ENCODE measurements around the gene ABCA13. TPM values are rescaled to one million over a fixed set of nuclear protein-coding genes. Genes with fewer than 3 reads are reported as not detected.

The ABCA13 gene
- total and polyA plus RNA-seq, 4 donors, result 1.2 to 23.2 (median 3.5) TPM

GRCh38 chr7:48298779-48299178, 127.5 kb downstream of the ABCA13 start:
- H3K36me3 ChIP-seq (ENCODE audit: control insufficient read depth in 4 of 4, insufficient read depth in 4 of 4, low read length in 4 of 4), result no peaks in the 10 kb centered on the region
- no peaks in the 10 kb centered on the region for H3K4me1 ChIP-seq (ENCODE audit: control insufficient read depth in 5 of 5, insufficient read depth in 5 of 5, low read length in 5 of 5)
- H3K27ac ChIP-seq (ENCODE audit: low read depth in 1 of 2, low read length in 1 of 2), result no peak overlapping the region
- no peak overlapping the region for H3K9ac ChIP-seq (ENCODE audit: insufficient read depth in 1 of 2, low read length in 2 of 2)
- WGBS, 2 donors, result 47 to 60% methylated on average over 5 of the region's 5 CpGs
- H3K4me3 ChIP-seq, result no peak overlapping the region
- no peaks in the 10 kb centered on the region for H3K27me3 ChIP-seq (ENCODE audit: control insufficient read depth in 3 of 3, insufficient read depth in 3 of 3, low read length in 2 of 3)
- ATAC-seq (ENCODE audit: insufficient read depth, low FRiP score), result no peak
- TF ChIP-seq CTCF (IDR thresholded peaks at IDR 0.05; ENCODE audit: control extremely low read depth, extremely low read depth), result no peak
- no peaks in the 10 kb centered on the region for H3K9me3 ChIP-seq (ENCODE audit: control insufficient read depth in 4 of 4, insufficient read depth in 3 of 4, low read length in 3 of 4)
- DNase-seq, result no peak

DNA sequence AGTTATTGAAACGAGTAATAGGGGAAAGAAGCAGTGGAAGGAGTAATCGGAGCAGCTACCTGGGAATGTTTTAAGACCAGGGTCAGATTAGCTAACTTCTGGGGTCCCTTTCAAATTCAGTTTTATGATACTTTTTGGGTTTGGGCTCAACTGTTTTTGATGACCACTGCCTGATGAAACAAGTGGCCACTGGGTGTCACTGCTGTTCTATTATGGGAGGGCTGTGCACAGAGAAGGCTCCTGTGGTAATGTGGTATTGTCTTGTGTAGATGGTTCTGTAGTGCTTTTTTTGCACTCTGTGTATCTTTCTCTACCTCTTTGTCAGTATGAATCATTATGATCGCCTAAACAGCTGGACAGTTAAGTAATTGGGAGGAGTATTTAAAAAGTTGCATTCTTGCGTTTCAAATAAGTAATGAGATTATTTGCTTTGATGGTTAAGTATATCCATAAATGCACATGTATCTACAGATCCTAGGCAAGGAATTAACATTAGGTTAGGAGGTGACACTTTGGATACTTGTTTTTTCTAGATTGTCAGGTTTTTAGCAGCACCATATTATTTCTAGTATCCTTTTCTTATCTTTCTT, 128.4 kb downstream of the ABCA13 start:
- Histone ChIP-seq H3K9me3 (ENCODE audit: control insufficient read depth in 4 of 4, insufficient read depth in 3 of 4, low read length in 3 of 4) (no peaks in the 10 kb centered on the region), H3K4me3 (no peak overlapping the region), H3K27me3 (ENCODE audit: control insufficient read depth in 3 of 3, insufficient read depth in 3 of 3, low read length in 2 of 3) (no peaks in the 10 kb centered on the region), H3K4me1 (ENCODE audit: control insufficient read depth in 5 of 5, insufficient read depth in 5 of 5, low read length in 5 of 5) (no peaks in the 10 kb centered on the region), H3K36me3 (ENCODE audit: control insufficient read depth in 4 of 4, insufficient read depth in 4 of 4, low read length in 4 of 4) (no peaks in the 10 kb centered on the region), H3K27ac (ENCODE audit: low read depth in 1 of 2, low read length in 1 of 2) (no peak overlapping the region), H3K9ac (ENCODE audit: insufficient read depth in 1 of 2, low read length in 2 of 2) (no peak overlapping the region)
- TF ChIP-seq CTCF (IDR thresholded peaks at IDR 0.05; ENCODE audit: control extremely low read depth, extremely low read depth), result peak; percentile 27
- 43 to 57% methylated on average over 4 of the region's 4 CpGs for WGBS, 2 donors
- ATAC-seq (ENCODE audit: insufficient read depth, low FRiP score) (peak; percentile 81), DNase-seq (peak; percentile 70 to 78 (median 71))

DNA sequence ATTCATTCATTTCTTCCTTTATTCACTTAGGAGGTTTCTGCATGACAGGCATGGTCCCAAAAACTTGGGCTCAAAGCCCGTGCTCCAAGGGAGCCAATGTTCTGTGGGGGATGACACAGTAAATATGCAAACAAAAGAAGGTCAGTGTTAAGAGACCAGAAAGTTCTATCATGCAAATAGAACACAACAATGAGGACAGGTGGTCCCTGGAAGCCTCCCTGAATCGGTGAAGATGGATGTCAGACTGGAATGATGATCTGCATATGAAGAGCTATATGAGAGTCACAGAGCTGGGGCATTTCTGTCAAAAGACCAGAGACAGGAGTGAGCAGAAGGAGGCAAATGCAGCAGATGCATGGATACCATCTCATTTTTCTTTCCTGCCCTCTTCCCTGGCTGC, 129.0 kb downstream of the ABCA13 start:
- no peaks in the 10 kb centered on the region for H3K36me3 ChIP-seq (ENCODE audit: control insufficient read depth in 4 of 4, insufficient read depth in 4 of 4, low read length in 4 of 4)
- H3K27ac ChIP-seq (ENCODE audit: low read depth in 1 of 2, low read length in 1 of 2), result no peak overlapping the region
- ATAC-seq (ENCODE audit: insufficient read depth, low FRiP score), result no peak
- H3K27me3 ChIP-seq (ENCODE audit: control insufficient read depth in 3 of 3, insufficient read depth in 3 of 3, low read length in 2 of 3), result no peaks in the 10 kb centered on the region
- no peak for DNase-seq
- no peaks in the 10 kb centered on the region for H3K4me1 ChIP-seq (ENCODE audit: control insufficient read depth in 5 of 5, insufficient read depth in 5 of 5, low read length in 5 of 5)
- no peak for TF ChIP-seq CTCF (IDR thresholded peaks at IDR 0.05; ENCODE audit: control extremely low read depth, extremely low read depth)
- no peak overlapping the region for H3K9ac ChIP-seq (ENCODE audit: insufficient read depth in 1 of 2, low read length in 2 of 2)
- H3K4me3 ChIP-seq, result no peak overlapping the region
- no peaks in the 10 kb centered on the region for H3K9me3 ChIP-seq (ENCODE audit: control insufficient read depth in 4 of 4, insufficient read depth in 3 of 4, low read length in 3 of 4)
- 35 to 45% methylated on average over 2 of the region's 2 CpGs for WGBS, 2 donors

DNA sequence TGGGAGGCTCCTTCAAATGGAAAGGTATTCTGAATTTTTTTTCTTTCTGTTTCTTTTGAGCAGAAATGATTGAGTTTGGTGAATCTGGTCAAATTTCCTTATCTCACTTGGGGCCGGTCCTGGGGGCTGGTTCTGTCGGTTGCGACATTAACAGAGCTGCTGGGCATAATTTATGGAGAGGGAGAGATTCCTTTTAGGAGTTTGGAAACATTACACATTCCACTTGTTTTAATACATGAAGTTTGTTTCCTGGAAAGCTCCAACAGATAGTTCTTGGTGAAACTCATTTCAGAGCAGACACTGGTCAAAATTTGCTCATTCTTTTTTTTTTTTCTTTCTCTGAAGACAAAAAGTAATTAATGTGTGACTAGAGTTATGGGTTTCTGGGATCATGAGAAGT, 129.9 kb downstream of the ABCA13 start:
- Histone ChIP-seq H3K9ac (ENCODE audit: insufficient read depth in 1 of 2, low read length in 2 of 2) (no peak overlapping the region), H3K27me3 (ENCODE audit: control insufficient read depth in 3 of 3, insufficient read depth in 3 of 3, low read length in 2 of 3) (no peaks in the 10 kb centered on the region), H3K27ac (ENCODE audit: low read depth in 1 of 2, low read length in 1 of 2) (no peak overlapping the region), H3K4me1 (ENCODE audit: control insufficient read depth in 5 of 5, insufficient read depth in 5 of 5, low read length in 5 of 5) (no peaks in the 10 kb centered on the region), H3K9me3 (ENCODE audit: control insufficient read depth in 4 of 4, insufficient read depth in 3 of 4, low read length in 3 of 4) (no peaks in the 10 kb centered on the region), H3K36me3 (ENCODE audit: control insufficient read depth in 4 of 4, insufficient read depth in 4 of 4, low read length in 4 of 4) (no peaks in the 10 kb centered on the region), H3K4me3 (no peak overlapping the region)
- ATAC-seq (ENCODE audit: insufficient read depth, low FRiP score), result no peak
- DNase-seq, result no peak
- 59 to 70% methylated on average over 3 of the region's 3 CpGs for WGBS, 2 donors
- no peak for TF ChIP-seq CTCF (IDR thresholded peaks at IDR 0.05; ENCODE audit: control extremely low read depth, extremely low read depth)

All from lung (tissue), 12 donors.